Skeletal muscle satellite cell (primary cell): ENCODE data around the gene BPIFB4.
"Not testable (repeated sequence)": the region's sequence is repeated elsewhere in the genome, so short reads cannot be mapped to it uniquely, and the experiment has no call there.

Experiments used
- H3K27me3 ChIP-seq: 2 replicates; pipeline ENCODE4 v1.7.0; 2013; ENCODE audit warnings: low read length; ENCODE audit not compliant: control insufficient read depth, insufficient read depth
- H3K36me3 ChIP-seq: 2 replicates; pipeline ENCODE4 v1.7.0; 2013; ENCODE audit warnings: mild to moderate bottlenecking, control low read depth, low read length; ENCODE audit not compliant: insufficient read depth
- H3K4me1 ChIP-seq: 2 replicates; pipeline ENCODE4 v1.7.0; 2013; ENCODE audit warnings: low read length; ENCODE audit not compliant: control insufficient read depth, insufficient read depth
- H3K4me2 ChIP-seq: 2 replicates; pipeline ENCODE4 v1.7.0; 2013; ENCODE audit warnings: mild to moderate bottlenecking, low read length
- H3K4me3 ChIP-seq: 2 replicates; pipeline ENCODE4 v1.7.0; 2013; ENCODE audit warnings: low read length
- H3K9ac ChIP-seq: 2 replicates; pipeline ENCODE4 v1.7.0; 2013; ENCODE audit warnings: mild to moderate bottlenecking, low read depth, low read length, moderate library complexity
- H3K9me3 ChIP-seq: replicated peaks from 2 replicates; pipeline ENCODE4 v1.7.0; 2013; ENCODE audit warnings: mild to moderate bottlenecking, control low read depth, low read length

Gene BPIFB4

GRCh38 chr20:33042983-33043730 is 36.3 kb upstream of the BPIFB4 start:
- Histone ChIP-seq H3K4me1 (no peaks in the 10 kb centered on the region), H3K36me3 (no peaks in the 10 kb centered on the region), H3K9ac (no peak overlapping the region), H3K4me2 (no peak overlapping the region), H3K4me3 (no peak overlapping the region), H3K9me3 (no peaks in the 10 kb centered on the region), H3K27me3 (peaks cover 5% of the 10 kb centered on the region)

DNA sequence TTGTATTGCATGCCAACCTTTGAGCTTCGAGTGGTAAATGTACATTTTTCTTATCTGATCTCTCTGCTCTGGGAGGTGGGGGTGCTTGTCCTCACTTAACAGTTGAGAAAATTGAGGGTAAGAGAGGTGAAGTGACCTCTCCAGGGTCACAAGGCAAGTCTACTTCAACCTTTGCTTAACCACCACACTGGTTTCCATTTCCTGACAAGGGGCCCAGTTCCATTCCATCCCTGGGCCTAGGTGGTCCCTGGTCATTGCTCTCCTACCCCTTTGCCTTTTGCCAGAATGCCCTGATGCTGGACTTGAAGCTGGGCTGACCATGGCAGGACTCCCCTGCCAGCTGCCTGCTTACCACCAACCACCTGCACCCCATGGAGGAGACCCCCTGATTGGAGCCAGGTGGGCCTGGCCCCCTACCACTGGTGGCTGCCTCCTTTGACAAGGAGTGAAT is 35.7 kb upstream of the BPIFB4 start:
- Histone ChIP-seq H3K27me3 (peaks cover 5% of the 10 kb centered on the region), H3K4me2 (no peak overlapping the region), H3K9ac (no peak overlapping the region), H3K36me3 (no peaks in the 10 kb centered on the region), H3K4me1 (no peaks in the 10 kb centered on the region), H3K4me3 (no peak overlapping the region), H3K9me3 (no peaks in the 10 kb centered on the region)

- not testable (repeated sequence) for H3K27me3 ChIP-seq, H3K4me1 ChIP-seq, H3K4me2 ChIP-seq, H3K36me3 ChIP-seq, H3K4me3 ChIP-seq, H3K9ac ChIP-seq, H3K9me3 ChIP-seq
Observed at GRCh38 chr20:33045129-33045721, 34.2 kb upstream of the BPIFB4 start.

- no peaks in the 10 kb centered on the region for H3K4me1 ChIP-seq
Observed at GRCh38 chr20:33046412-33046811, 33.0 kb upstream of the BPIFB4 start.

DNA sequence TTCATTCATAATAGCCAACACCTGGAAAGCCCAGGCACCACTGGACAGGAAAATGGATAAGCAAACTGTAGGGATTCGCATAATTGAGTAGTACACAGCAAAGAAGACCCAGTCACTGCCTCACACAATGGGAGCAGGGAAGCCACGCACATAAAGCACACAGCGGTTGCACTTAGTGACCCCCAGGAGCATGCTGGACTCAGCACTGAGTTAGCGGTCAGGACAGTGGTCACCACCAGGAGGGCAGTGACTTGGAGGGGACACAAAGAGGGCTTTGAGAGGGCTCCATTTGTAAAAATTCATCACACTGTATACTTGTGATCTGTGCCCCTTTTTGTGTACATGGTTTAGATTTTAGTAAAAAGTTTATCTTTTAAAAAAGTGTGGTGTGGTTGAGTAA is 28.1 kb upstream of the BPIFB4 start:
- peaks cover 20% of the 10 kb centered on the region for H3K27me3 ChIP-seq
- H3K9ac ChIP-seq: no peak overlapping the region
- no peaks in the 10 kb centered on the region for H3K36me3 ChIP-seq
- H3K9me3 ChIP-seq: no peaks in the 10 kb centered on the region
- H3K4me3 ChIP-seq: no peak overlapping the region
- no peaks in the 10 kb centered on the region for H3K4me1 ChIP-seq
- H3K4me2 ChIP-seq: no peak overlapping the region

More at GRCh38 chr20:33046412-33046811, 33.0 kb upstream of the BPIFB4 start:
- Histone ChIP-seq H3K36me3 (no peaks in the 10 kb centered on the region), H3K27me3 (peaks cover 3% of the 10 kb centered on the region), H3K4me3 (no peak overlapping the region), H3K4me2 (no peak overlapping the region), H3K9ac (no peak overlapping the region), H3K9me3 (no peaks in the 10 kb centered on the region)

GRCh38 chr20:33053291-33054106 is 25.9 kb upstream of the BPIFB4 start, which contains the start of gene BPIFB3:
TSS of gene BPIFB3 (plus strand) at chr20:33053903. CDS start at chr20:33055436, 1,533 bp downstream.
- Histone ChIP-seq H3K4me2 (no peak within 1 kb of the TSS), H3K4me3 (no peak within 1 kb of the TSS), H3K4me1 (no peaks in the 10 kb centered on the region), H3K36me3 (no peaks in the 10 kb centered on the region), H3K9me3 (no peaks in the 10 kb centered on the region), H3K27me3 (peaks cover 23% of the 10 kb centered on the region), H3K9ac (no peak within 1 kb of the TSS)

DNA sequence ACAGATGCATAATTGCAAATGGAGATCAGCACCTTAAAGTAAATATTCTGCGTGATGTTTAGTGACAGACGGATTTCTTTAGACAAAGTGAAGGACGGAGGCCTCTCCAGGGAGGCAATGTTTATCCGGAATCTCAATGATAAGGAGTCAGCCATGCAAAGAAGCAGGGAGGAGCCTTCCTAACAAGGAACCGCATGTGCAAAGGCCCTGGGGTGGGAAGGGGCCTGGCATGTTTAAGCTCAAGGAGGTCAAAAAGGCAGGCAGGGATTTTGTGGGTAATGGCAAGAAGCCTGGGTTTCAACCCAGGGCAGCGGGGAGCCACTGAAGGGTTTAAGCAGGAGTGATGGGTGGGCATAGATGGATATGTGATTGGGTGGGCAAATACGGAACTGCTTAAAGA is 25.1 kb upstream of the BPIFB4 start:
- Histone ChIP-seq H3K4me2 (no peak overlapping the region), H3K4me1 (no peaks in the 10 kb centered on the region), H3K9me3 (no peaks in the 10 kb centered on the region), H3K9ac (no peak overlapping the region), H3K27me3 (peaks cover 23% of the 10 kb centered on the region), H3K4me3 (no peak overlapping the region), H3K36me3 (no peaks in the 10 kb centered on the region)

DNA sequence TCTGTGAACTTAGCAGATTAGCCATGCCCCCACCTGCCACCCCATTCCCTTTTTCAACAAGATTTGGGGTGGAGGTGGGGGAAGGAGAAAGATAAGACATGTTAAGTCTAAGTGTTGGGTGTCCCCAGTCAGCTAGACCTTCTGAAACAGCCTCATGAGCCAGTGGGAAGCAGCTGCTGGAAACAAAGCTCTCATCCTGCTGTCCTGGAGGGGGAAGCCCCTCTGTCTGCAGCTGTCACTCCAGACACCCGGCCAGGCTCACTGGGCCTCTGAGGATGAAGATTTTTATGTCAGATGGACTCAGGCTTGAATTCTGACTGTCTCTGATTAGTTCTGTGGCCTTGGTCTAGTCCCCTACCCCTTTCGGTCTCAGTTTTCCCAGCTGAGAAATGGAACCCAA is 24.7 kb upstream of the BPIFB4 start:
- Histone ChIP-seq H3K9me3 (no peaks in the 10 kb centered on the region), H3K4me1 (no peaks in the 10 kb centered on the region), H3K27me3 (peaks cover 23% of the 10 kb centered on the region), H3K36me3 (no peaks in the 10 kb centered on the region), H3K4me3 (no peak overlapping the region), H3K4me2 (no peak overlapping the region), H3K9ac (no peak overlapping the region)

- Histone ChIP-seq H3K4me3 (no peak overlapping the region), H3K27me3 (peaks cover 27% of the 10 kb centered on the region), H3K4me2 (no peak overlapping the region)
Observed at GRCh38 chr20:33059136-33059535, 20.3 kb upstream of the BPIFB4 start.

GRCh38 chr20:33059741-33060390 is 19.6 kb upstream of the BPIFB4 start:
- Histone ChIP-seq H3K4me1 (no peaks in the 10 kb centered on the region), H3K27me3 (peaks cover 24% of the 10 kb centered on the region), H3K9me3 (no peaks in the 10 kb centered on the region), H3K36me3 (no peaks in the 10 kb centered on the region), H3K4me2 (no peak overlapping the region), H3K9ac (no peak overlapping the region), H3K4me3 (no peak overlapping the region)

More at GRCh38 chr20:33059136-33059535, 20.3 kb upstream of the BPIFB4 start:
- Histone ChIP-seq H3K9ac (no peak overlapping the region), H3K4me1 (no peaks in the 10 kb centered on the region), H3K9me3 (no peaks in the 10 kb centered on the region), H3K36me3 (no peaks in the 10 kb centered on the region)

- Histone ChIP-seq H3K4me1 (no peaks in the 10 kb centered on the region), H3K9ac (no peak overlapping the region), H3K36me3 (no peaks in the 10 kb centered on the region), H3K4me3 (no peak overlapping the region), H3K27me3 (peaks cover 17% of the 10 kb centered on the region), H3K4me2 (no peak overlapping the region), H3K9me3 (no peaks in the 10 kb centered on the region)
Observed at GRCh38 chr20:33061658-33062028, 17.8 kb upstream of the BPIFB4 start.
